Stimulated activated CD8-positive, alpha-beta memory T cell treated with anti-CD3 and anti-CD28 coated beads, Interleukin-2, amount 100 ng/mL, for 48 hours (primary cell): Measurements from ENCODE around the gene CWF19L2.

Source experiments
- DNase-seq, 2 donors: peaks; one replicate each; pipeline ENCODE4 v3.0.0-alpha.2; 2020; ENCODE audit warnings: low read depth in 2 of 2

The CWF19L2 gene

DNA sequence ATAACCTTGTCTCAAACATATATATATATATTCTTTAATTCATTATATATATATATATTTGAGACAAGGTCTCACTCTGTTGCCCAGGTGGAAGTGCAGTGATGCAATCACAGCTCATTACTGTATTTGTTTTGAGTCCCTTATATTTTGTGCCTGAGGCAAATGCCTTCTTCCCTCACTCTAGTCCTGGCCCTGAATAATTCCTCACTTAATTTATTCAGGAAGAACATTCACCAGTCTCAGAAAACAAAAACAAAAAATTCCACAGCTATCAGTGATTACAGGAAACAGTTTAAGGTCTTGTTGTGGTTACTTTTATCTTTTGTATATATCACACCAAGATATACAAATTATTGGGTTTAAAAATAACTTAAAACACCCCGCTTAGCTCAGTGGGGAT lies 155.7 kb downstream of the CWF19L2 start:
- no peak for DNase-seq

- DNase-seq: no peak
These were observed 163.8 kb downstream of the CWF19L2 start for GRCh38 chr11:107293677-107294344.

DNA sequence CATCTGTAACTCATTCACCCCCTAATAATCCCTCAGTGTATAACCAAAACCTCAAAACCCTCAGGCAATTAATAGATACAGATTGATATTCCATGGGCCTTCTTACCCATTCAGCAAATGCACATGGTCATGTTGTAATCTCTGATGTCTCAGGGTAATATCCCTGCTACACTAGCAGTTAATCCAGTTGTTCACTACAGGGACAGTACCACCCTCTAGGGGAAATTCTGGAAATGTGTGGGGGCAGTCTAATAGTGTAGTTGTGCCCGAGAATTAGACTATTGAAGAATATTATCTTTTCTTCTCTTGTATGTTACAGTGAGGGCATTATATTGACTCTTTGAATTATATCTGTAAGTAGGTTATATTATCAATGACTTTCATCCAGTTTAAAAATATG lies 175.4 kb downstream of the CWF19L2 start:
- DNase-seq: no peak
